Measurements from ENCODE around the gene RGS6.
"Not testable (repeated sequence)": the region's sequence is repeated elsewhere in the genome, so short reads cannot be mapped to it uniquely, and the experiment has no call there.

The RGS6 gene

GRCh38 chr14:71913342-71913741 lies 18.9 kb upstream of the RGS6 start:
- Histone ChIP-seq H3K27ac (no peak overlapping the region), H3K36me3 (no peaks in the 10 kb centered on the region), H3K4me1 (ENCODE audit: control insufficient read depth in 1 of 2, insufficient read depth in 1 of 2, low read depth in 1 of 2, low read length in 1 of 2) (no peaks in the 10 kb centered on the region), H3K4me3 (ENCODE audit: low read depth in 1 of 2, low read length in 1 of 2) (no peak overlapping the region), H3K27me3 (peaks cover 2% of the 10 kb centered on the region), H3K9me3 (no peaks in the 10 kb centered on the region)
- no peak for TF ChIP-seq CTCF (IDR thresholded peaks at IDR 0.05)

GRCh38 chr14:71918955-71919354 lies 13.3 kb upstream of the RGS6 start:
- no peaks in the 10 kb centered on the region for H3K4me1 ChIP-seq (ENCODE audit: control insufficient read depth in 1 of 2, insufficient read depth in 1 of 2, low read depth in 1 of 2, low read length in 1 of 2)
- no peak for TF ChIP-seq CTCF (IDR thresholded peaks at IDR 0.05)
- no peaks in the 10 kb centered on the region for H3K9me3 ChIP-seq
- no peak overlapping the region for H3K4me3 ChIP-seq (ENCODE audit: low read depth in 1 of 2, low read length in 1 of 2)
- no peaks in the 10 kb centered on the region for H3K27me3 ChIP-seq
- H3K27ac ChIP-seq, result no peak overlapping the region
- no peaks in the 10 kb centered on the region for H3K36me3 ChIP-seq

- H3K9me3 ChIP-seq, result no peaks in the 10 kb centered on the region
- no peak overlapping the region for H3K27ac ChIP-seq
- no peak for TF ChIP-seq CTCF (IDR thresholded peaks at IDR 0.05)
- no peaks in the 10 kb centered on the region for H3K4me1 ChIP-seq (ENCODE audit: control insufficient read depth in 1 of 2, insufficient read depth in 1 of 2, low read depth in 1 of 2, low read length in 1 of 2)
- no peaks in the 10 kb centered on the region for H3K36me3 ChIP-seq
- no peak overlapping the region for H3K4me3 ChIP-seq (ENCODE audit: low read depth in 1 of 2, low read length in 1 of 2)
- peaks cover 6% of the 10 kb centered on the region for H3K27me3 ChIP-seq
Measured at GRCh38 chr14:71923513-71923912, 8.7 kb upstream of the RGS6 start.

- Histone ChIP-seq H3K27me3 (peaks cover 84% of the 10 kb centered on the region), H3K4me1 (ENCODE audit: control insufficient read depth in 1 of 2, insufficient read depth in 1 of 2, low read depth in 1 of 2, low read length in 1 of 2) (no peaks in the 10 kb centered on the region), H3K9me3 (no peaks in the 10 kb centered on the region), H3K36me3 (no peaks in the 10 kb centered on the region), H3K27ac (no peak overlapping the region), H3K4me3 (ENCODE audit: low read depth in 1 of 2, low read length in 1 of 2) (no peak overlapping the region)
- TF ChIP-seq CTCF (IDR thresholded peaks at IDR 0.05), result no peak
Measured at GRCh38 chr14:71931492-71932228, 569 bp upstream of the RGS6 start.

- Histone ChIP-seq H3K27ac (no peak overlapping the region), H3K27me3 (peaks cover 81% of the 10 kb centered on the region), H3K4me1 (ENCODE audit: control insufficient read depth in 1 of 2, insufficient read depth in 1 of 2, low read depth in 1 of 2, low read length in 1 of 2) (no peaks in the 10 kb centered on the region), H3K36me3 (no peaks in the 10 kb centered on the region), H3K4me3 (ENCODE audit: low read depth in 1 of 2, low read length in 1 of 2) (no peak overlapping the region), H3K9me3 (no peaks in the 10 kb centered on the region)
- no peak for TF ChIP-seq CTCF (IDR thresholded peaks at IDR 0.05)
Measured at GRCh38 chr14:71933001-71933587, 865 bp downstream of the RGS6 start.

- H3K36me3 ChIP-seq; H3K4me3 ChIP-seq (ENCODE audit: low read depth in 1 of 2, low read length in 1 of 2); H3K4me1 ChIP-seq (ENCODE audit: control insufficient read depth in 1 of 2, insufficient read depth in 1 of 2, low read depth in 1 of 2, low read length in 1 of 2); H3K27ac ChIP-seq; H3K9me3 ChIP-seq: not testable (repeated sequence)
- H3K27me3 ChIP-seq, result peaks cover 30% of the 10 kb centered on the region
Measured at GRCh38 chr14:71938273-71938672, 6.0 kb downstream of the RGS6 start.

- H3K27me3 ChIP-seq, result peaks cover 20% of the 10 kb centered on the region
- not testable (repeated sequence) for H3K4me1 ChIP-seq (ENCODE audit: control insufficient read depth in 1 of 2, insufficient read depth in 1 of 2, low read depth in 1 of 2, low read length in 1 of 2); H3K36me3 ChIP-seq; H3K27ac ChIP-seq; H3K4me3 ChIP-seq (ENCODE audit: low read depth in 1 of 2, low read length in 1 of 2); H3K9me3 ChIP-seq
Measured at GRCh38 chr14:71939344-71939743, 7.1 kb downstream of the RGS6 start.

- not testable (repeated sequence) for H3K27me3 ChIP-seq; H3K4me3 ChIP-seq (ENCODE audit: low read depth in 1 of 2, low read length in 1 of 2); H3K4me1 ChIP-seq (ENCODE audit: control insufficient read depth in 1 of 2, insufficient read depth in 1 of 2, low read depth in 1 of 2, low read length in 1 of 2); H3K27ac ChIP-seq; H3K36me3 ChIP-seq; H3K9me3 ChIP-seq
Measured at GRCh38 chr14:71940500-71940899, 8.3 kb downstream of the RGS6 start.

- not testable (repeated sequence) for H3K36me3 ChIP-seq; H3K27ac ChIP-seq; H3K4me3 ChIP-seq (ENCODE audit: low read depth in 1 of 2, low read length in 1 of 2); H3K27me3 ChIP-seq; H3K4me1 ChIP-seq (ENCODE audit: control insufficient read depth in 1 of 2, insufficient read depth in 1 of 2, low read depth in 1 of 2, low read length in 1 of 2); H3K9me3 ChIP-seq
Measured at GRCh38 chr14:71941616-71942015, 9.4 kb downstream of the RGS6 start.

Measured in neutrophil (primary cell).